HFF-Myc (cell line): ENCODE measurements around the gene NEK6.

Experiments
- DNase-seq: peaks from one replicate; pipeline ENCODE4 v3.0.0-alpha.2; 2011; ENCODE audit warnings: low read depth; ENCODE audit errors: extremely low read depth
- H3K4me3 ChIP-seq: replicated peaks from 2 replicates; pipeline ENCODE4 v1.5.1; 2011; ENCODE audit warnings: low read depth, mild to moderate bottlenecking, control low read depth, low read length
- TF ChIP-seq, protein P1 (sequence below): IDR thresholded peaks from 2 replicates; pipeline ENCODE4 v1.5.1; 2012; ENCODE audit warnings: mild to moderate bottlenecking, low read depth, low read length, control low read depth; ENCODE audit errors: missing control alignments

NEK6 gene

GRCh38 chr9:124353166-124353768 is 95.5 kb downstream of the NEK6 start:
- TF ChIP-seq, protein P1, sequence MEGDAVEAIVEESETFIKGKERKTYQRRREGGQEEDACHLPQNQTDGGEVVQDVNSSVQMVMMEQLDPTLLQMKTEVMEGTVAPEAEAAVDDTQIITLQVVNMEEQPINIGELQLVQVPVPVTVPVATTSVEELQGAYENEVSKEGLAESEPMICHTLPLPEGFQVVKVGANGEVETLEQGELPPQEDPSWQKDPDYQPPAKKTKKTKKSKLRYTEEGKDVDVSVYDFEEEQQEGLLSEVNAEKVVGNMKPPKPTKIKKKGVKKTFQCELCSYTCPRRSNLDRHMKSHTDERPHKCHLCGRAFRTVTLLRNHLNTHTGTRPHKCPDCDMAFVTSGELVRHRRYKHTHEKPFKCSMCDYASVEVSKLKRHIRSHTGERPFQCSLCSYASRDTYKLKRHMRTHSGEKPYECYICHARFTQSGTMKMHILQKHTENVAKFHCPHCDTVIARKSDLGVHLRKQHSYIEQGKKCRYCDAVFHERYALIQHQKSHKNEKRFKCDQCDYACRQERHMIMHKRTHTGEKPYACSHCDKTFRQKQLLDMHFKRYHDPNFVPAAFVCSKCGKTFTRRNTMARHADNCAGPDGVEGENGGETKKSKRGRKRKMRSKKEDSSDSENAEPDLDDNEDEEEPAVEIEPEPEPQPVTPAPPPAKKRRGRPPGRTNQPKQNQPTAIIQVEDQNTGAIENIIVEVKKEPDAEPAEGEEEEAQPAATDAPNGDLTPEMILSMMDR, result no peak
- DNase-seq, result no peak

DNA sequence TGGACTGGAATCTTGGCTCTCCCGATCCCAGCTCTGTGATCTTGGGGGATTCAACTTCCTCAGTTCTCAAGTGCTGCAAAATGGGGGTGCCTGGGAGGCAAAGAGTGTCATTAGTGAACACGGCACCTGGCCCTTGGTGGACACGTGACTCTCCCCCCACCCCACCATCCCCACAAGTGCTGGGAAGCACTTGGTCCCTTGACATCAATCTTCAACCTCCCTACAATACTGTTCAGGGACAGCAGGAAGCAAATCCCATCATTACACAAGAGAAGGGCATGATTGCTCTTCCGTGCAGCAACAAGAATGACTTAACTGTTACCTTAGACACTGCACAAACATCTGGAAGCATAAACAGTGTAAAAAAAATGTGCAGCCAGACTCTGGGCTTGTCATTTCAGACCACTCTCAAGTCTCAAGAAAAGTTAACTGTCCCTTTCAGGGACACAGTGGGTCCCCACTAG is 96.1 kb downstream of the NEK6 start:
- TF ChIP-seq, protein P1, result no peak
- peak; percentile 12 for DNase-seq
- H3K4me3 ChIP-seq, result no peak overlapping the region

More at GRCh38 chr9:124353166-124353768, 95.5 kb downstream of the NEK6 start:
- no peak overlapping the region for H3K4me3 ChIP-seq

GRCh38 chr9:124354346-124355038 is 96.7 kb downstream of the NEK6 start:
- no peak for DNase-seq
- H3K4me3 ChIP-seq, result no peak overlapping the region
- TF ChIP-seq, protein P1, result no peak

DNA sequence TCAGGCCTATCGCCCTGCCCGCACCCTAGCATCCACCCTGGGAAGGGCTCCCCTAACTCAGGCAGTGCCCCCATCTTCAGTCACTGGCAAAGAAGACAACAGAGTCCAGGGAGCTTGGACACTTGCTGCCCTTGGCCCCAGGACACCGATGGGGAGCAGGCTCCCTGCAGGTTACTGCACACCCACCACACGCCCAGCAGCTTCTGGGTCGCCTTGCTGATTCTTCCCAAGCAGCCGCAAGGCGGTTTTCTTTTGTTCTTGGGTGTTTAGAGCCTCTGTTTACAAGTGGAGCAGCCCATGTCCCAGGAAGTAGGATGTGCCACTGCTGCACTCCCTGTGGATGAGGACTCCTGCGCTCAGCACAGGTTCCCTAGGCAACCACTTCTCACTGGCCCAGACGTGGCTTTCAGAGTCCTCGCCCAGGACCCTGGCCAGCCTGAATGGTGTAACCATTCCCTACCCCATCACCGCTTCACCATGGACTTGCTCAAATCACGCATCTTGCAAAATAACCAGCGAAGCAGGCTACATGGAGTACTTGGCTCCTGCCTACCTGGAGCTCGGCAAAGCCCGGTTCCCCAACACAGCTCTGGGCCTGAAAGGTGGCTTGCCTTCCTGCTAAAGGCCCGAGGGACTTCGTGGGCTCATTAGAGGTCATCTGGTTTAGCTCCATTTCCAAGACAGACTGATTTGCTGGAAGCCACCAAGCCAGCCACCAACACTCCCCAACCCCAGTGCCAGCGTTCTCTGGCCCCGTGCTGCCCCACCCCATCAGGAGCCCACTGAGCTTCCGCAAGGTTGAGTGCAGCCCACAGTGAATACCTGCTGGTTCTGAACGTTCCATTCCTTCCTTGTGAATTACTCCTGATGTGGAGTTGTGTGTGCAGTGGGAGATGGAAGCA is 97.5 kb downstream of the NEK6 start:
- DNase-seq, result no peak
- TF ChIP-seq, protein P1, result no peak
- no peak overlapping the region for H3K4me3 ChIP-seq

GRCh38 chr9:124355941-124356744 is 98.4 kb downstream of the NEK6 start:
- no peak for DNase-seq
- H3K4me3 ChIP-seq, result no peak overlapping the region
- TF ChIP-seq, protein P1, result no peak
